Measurements from ENCODE around the gene SLC38A2. TPM values are rescaled to one million over a fixed set of nuclear protein-coding genes. Genes with fewer than 3 reads are reported as not detected.
A peak's percentile ranks its signal among the peaks of the same experiment; 100 is the strongest.

SLC38A2 gene
- total and polyA plus RNA-seq, 2 donors (not counting 1 experiment from before 2014, with no cell fraction given): 61.6 to 202 TPM

GRCh38 chr12:46354111-46354801 is 18.3 kb downstream of the SLC38A2 start:
- DNase-seq: no peak
- Histone ChIP-seq H3K9me3 (ENCODE audit: control extremely low read depth in 1 of 3, control insufficient read depth in 2 of 3, insufficient read depth in 1 of 3, low read length in 2 of 3) (no peaks in the 10 kb centered on the region), H3K9ac (ENCODE audit: low read length) (no peak overlapping the region), H3K27me3 (replicated peaks in 1 of 4; ENCODE audit: control extremely low read depth in 1 of 4, control insufficient read depth in 3 of 4, insufficient read depth in 4 of 4, low read length in 3 of 4) (peaks cover 0 to 4% (median 0%) of the 10 kb centered on the region in 4 experiments), H3K79me2 (ENCODE audit: control insufficient read depth, insufficient read depth, low read length) (no peaks in the 10 kb centered on the region), H3K4me2 (replicated peaks; ENCODE audit: low read depth, low read length, poor library complexity, severe bottlenecking) (no peak overlapping the region), H4K20me1 (ENCODE audit: control insufficient read depth, insufficient read depth, low read length, poor library complexity, severe bottlenecking) (no peaks in the 10 kb centered on the region), H3K4me1 (ENCODE audit: control insufficient read depth in 2 of 2, insufficient read depth in 2 of 2, low read length in 2 of 2) (no peaks in the 10 kb centered on the region), H3K36me3 (replicated peaks in 1 of 2; ENCODE audit: control extremely low read depth in 1 of 2, control insufficient read depth in 1 of 2, extremely low read depth in 1 of 2, insufficient read depth in 2 of 2, low read length in 1 of 2) (peaks cover 3 to 9% of the 10 kb centered on the region in 2 experiments), H3K27ac (ENCODE audit: low read length in 2 of 2) (no peak overlapping the region), H3K4me3 (ENCODE audit: control extremely low read depth in 1 of 5, extremely low read depth in 1 of 5, insufficient read depth in 1 of 5, low read depth in 2 of 5, low read length in 4 of 5) (no peak overlapping the region), H2AFZ (ENCODE audit: insufficient read depth, low read depth, low read length, poor library complexity, severe bottlenecking) (no peak overlapping the region)
- Mint-ChIP-seq H3K27me3 (no peaks in the 10 kb centered on the region), H3K4me1 (peaks cover 3% of the 10 kb centered on the region), H3K9me3 (ENCODE audit: insufficient read depth) (no peaks in the 10 kb centered on the region), H3K27ac (no peak overlapping the region), H3K4me3 (no peak overlapping the region)
- ChIA-PET CTCF (interaction anchor here (0.8 to 1.5 kb wide), 10 partner anchors 9 to 667 kb away, joined by 3 to 9 read pairs (median 4); no protein-coding TSS in a partner anchor), POLR2A (no interaction called here)
- no CpG with 5 or more reads among the region's 5 CpGs for WGBS (ENCODE audit: insufficient coverage)
- intact Hi-C loops (cut with micrococcal nuclease): no loop called here
- TF ChIP-seq CTCF (IDR thresholded peaks at IDR 0.05) (no peak), EZH2 (IDR thresholded peaks at IDR 0.05; ENCODE audit: borderline replicate concordance, insufficient read depth, low read depth, low read length, poor library complexity, severe bottlenecking) (no peak)
- ATAC-seq (ENCODE audit: low read depth): peak; percentile 43

GRCh38 chr12:46351886-46352650 is 20.5 kb downstream of the SLC38A2 start:
- H3K4me3 Mint-ChIP-seq: no peak overlapping the region
- H3K4me1 Mint-ChIP-seq: no peaks in the 10 kb centered on the region
- no CpG with 5 or more reads among the region's 2 CpGs for WGBS (ENCODE audit: insufficient coverage)
- no peak overlapping the region for H3K4me2 ChIP-seq (replicated peaks; ENCODE audit: low read depth, low read length, poor library complexity, severe bottlenecking)
- ATAC-seq (ENCODE audit: low read depth): no peak
- ChIA-PET POLR2A (no interaction called here), CTCF (interaction anchor here (1.3 kb wide), 1 partner anchor 227 kb away, joined by 6 read pairs; no protein-coding TSS in a partner anchor)
- no peak overlapping the region for H3K27ac ChIP-seq (ENCODE audit: low read length in 2 of 2)
- intact Hi-C loops (cut with micrococcal nuclease): no loop called here
- DNase-seq: no peak
- H3K36me3 ChIP-seq (replicated peaks in 1 of 2; ENCODE audit: control extremely low read depth in 1 of 2, control insufficient read depth in 1 of 2, extremely low read depth in 1 of 2, insufficient read depth in 2 of 2, low read length in 1 of 2): no peaks in the 10 kb centered on the region
- TF ChIP-seq CTCF (IDR thresholded peaks at IDR 0.05) (no peak), EZH2 (IDR thresholded peaks at IDR 0.05; ENCODE audit: borderline replicate concordance, insufficient read depth, low read depth, low read length, poor library complexity, severe bottlenecking) (no peak)
- no peaks in the 10 kb centered on the region for H3K4me1 ChIP-seq (ENCODE audit: control insufficient read depth in 2 of 2, insufficient read depth in 2 of 2, low read length in 2 of 2)
- H4K20me1 ChIP-seq (ENCODE audit: control insufficient read depth, insufficient read depth, low read length, poor library complexity, severe bottlenecking): no peaks in the 10 kb centered on the region
- H3K9ac ChIP-seq (ENCODE audit: low read length): no peak overlapping the region
- no peaks in the 10 kb centered on the region for H3K27me3 Mint-ChIP-seq
- no peaks in the 10 kb centered on the region for H3K9me3 ChIP-seq (ENCODE audit: control extremely low read depth in 1 of 3, control insufficient read depth in 2 of 3, insufficient read depth in 1 of 3, low read length in 2 of 3)
- no peak overlapping the region for H2AFZ ChIP-seq (ENCODE audit: insufficient read depth, low read depth, low read length, poor library complexity, severe bottlenecking)
- no peaks in the 10 kb centered on the region for H3K9me3 Mint-ChIP-seq (ENCODE audit: insufficient read depth)
- no peak overlapping the region for H3K4me3 ChIP-seq (ENCODE audit: control extremely low read depth in 1 of 5, extremely low read depth in 1 of 5, insufficient read depth in 1 of 5, low read depth in 2 of 5, low read length in 4 of 5)
- no peaks in the 10 kb centered on the region for H3K79me2 ChIP-seq (ENCODE audit: control insufficient read depth, insufficient read depth, low read length)
- H3K27ac Mint-ChIP-seq: no peak overlapping the region
- peaks cover 0 to 4% (median 0%) of the 10 kb centered on the region in 4 experiments for H3K27me3 ChIP-seq (replicated peaks in 1 of 4; ENCODE audit: control extremely low read depth in 1 of 4, control insufficient read depth in 3 of 4, insufficient read depth in 4 of 4, low read length in 3 of 4)
